ENCODE data around the gene PRR15. TPM values are rescaled to one million over a fixed set of nuclear protein-coding genes. Genes with fewer than 3 reads are reported as not detected.

PRR15 gene
- total and polyA plus RNA-seq, 2 donors (not counting 1 experiment from before 2014, with no cell fraction given), result 0.04 TPM; not detected in 1

- Mint-ChIP-seq H3K27me3 (peaks cover 28% of the 10 kb centered on the region), H3K4me1 (peaks cover 2% of the 10 kb centered on the region), H3K27ac (no peak overlapping the region), H3K9me3 (ENCODE audit: insufficient read depth) (peaks cover 2% of the 10 kb centered on the region), H3K4me3 (no peak overlapping the region)
- no peak overlapping the region for H2AFZ ChIP-seq (ENCODE audit: insufficient read depth, low read depth, low read length, poor library complexity, severe bottlenecking)
- H3K4me2 ChIP-seq (replicated peaks; ENCODE audit: low read depth, low read length, poor library complexity, severe bottlenecking), result no peak overlapping the region
- peaks cover 0 to 2% (median 0%) of the 10 kb centered on the region in 4 experiments for H3K27me3 ChIP-seq (replicated peaks in 1 of 4; ENCODE audit: control extremely low read depth in 1 of 4, control insufficient read depth in 3 of 4, insufficient read depth in 4 of 4, low read length in 3 of 4)
- no peaks in the 10 kb centered on the region for H3K36me3 ChIP-seq (replicated peaks in 1 of 2; ENCODE audit: control extremely low read depth in 1 of 2, control insufficient read depth in 1 of 2, extremely low read depth in 1 of 2, insufficient read depth in 2 of 2, low read length in 1 of 2)
- DNase-seq (no peak), ATAC-seq (ENCODE audit: low read depth) (no peak)
- no peaks in the 10 kb centered on the region for H4K20me1 ChIP-seq (ENCODE audit: control insufficient read depth, insufficient read depth, low read length, poor library complexity, severe bottlenecking)
- ChIA-PET POLR2A (no interaction called here), CTCF (no interaction called here)
- H3K27ac ChIP-seq (ENCODE audit: low read length in 2 of 2), result no peak overlapping the region
- no peaks in the 10 kb centered on the region for H3K79me2 ChIP-seq (ENCODE audit: control insufficient read depth, insufficient read depth, low read length)
- no peak overlapping the region for H3K4me3 ChIP-seq (ENCODE audit: control extremely low read depth in 1 of 5, extremely low read depth in 1 of 5, insufficient read depth in 1 of 5, low read depth in 2 of 5, low read length in 4 of 5)
- TF ChIP-seq EZH2 (IDR thresholded peaks at IDR 0.05; ENCODE audit: borderline replicate concordance, insufficient read depth, low read depth, low read length, poor library complexity, severe bottlenecking), result no peak
- TF ChIP-seq, protein P1, sequence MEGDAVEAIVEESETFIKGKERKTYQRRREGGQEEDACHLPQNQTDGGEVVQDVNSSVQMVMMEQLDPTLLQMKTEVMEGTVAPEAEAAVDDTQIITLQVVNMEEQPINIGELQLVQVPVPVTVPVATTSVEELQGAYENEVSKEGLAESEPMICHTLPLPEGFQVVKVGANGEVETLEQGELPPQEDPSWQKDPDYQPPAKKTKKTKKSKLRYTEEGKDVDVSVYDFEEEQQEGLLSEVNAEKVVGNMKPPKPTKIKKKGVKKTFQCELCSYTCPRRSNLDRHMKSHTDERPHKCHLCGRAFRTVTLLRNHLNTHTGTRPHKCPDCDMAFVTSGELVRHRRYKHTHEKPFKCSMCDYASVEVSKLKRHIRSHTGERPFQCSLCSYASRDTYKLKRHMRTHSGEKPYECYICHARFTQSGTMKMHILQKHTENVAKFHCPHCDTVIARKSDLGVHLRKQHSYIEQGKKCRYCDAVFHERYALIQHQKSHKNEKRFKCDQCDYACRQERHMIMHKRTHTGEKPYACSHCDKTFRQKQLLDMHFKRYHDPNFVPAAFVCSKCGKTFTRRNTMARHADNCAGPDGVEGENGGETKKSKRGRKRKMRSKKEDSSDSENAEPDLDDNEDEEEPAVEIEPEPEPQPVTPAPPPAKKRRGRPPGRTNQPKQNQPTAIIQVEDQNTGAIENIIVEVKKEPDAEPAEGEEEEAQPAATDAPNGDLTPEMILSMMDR (IDR thresholded peaks at IDR 0.05), result no peak
- intact Hi-C loops (cut with micrococcal nuclease), result no loop called here
- no peaks in the 10 kb centered on the region for H3K4me1 ChIP-seq (ENCODE audit: control insufficient read depth in 2 of 2, insufficient read depth in 2 of 2, low read length in 2 of 2)
- no peak overlapping the region for H3K9ac ChIP-seq (ENCODE audit: low read length)
- H3K9me3 ChIP-seq (ENCODE audit: control extremely low read depth in 1 of 3, control insufficient read depth in 2 of 3, insufficient read depth in 1 of 3, low read length in 2 of 3), result no peaks in the 10 kb centered on the region
- WGBS (ENCODE audit: insufficient coverage), result 40% methylated on average over 1 of the region's 2 CpGs
Measured at GRCh38 chr7:29614229-29614628, 50.6 kb downstream of the PRR15 start.

Other genes starting within 250 kb of the PRR15 start
- gene WIPF3, start 242.7 kb downstream of the PRR15 start, total RNA-seq, result not detected in 2 replicates
- not detected in 2 replicates for gene WIPF3, start 242.7 kb downstream of the PRR15 start, polyA plus RNA-seq